Hair follicular keratinocyte (primary cell): ENCODE data around the gene NRN1. TPM values are rescaled to one million over a fixed set of nuclear protein-coding genes. Genes with fewer than 3 reads are reported as not detected.

Experiments used
- total RNA-seq: library from RNA; depleted of rRNA; stranded (reverse); fragments of >200 nt; gene quantifications from 2 replicates; pipeline ENCODE4 v1.2.3, GENCODE V29; 2015

The NRN1 gene
- 0.39 and 0.68 TPM in 2 replicates for total RNA-seq

GRCh38 chr6:6006428-6007365, at the start of gene NRN1:
NRN1 (minus strand) TSS chr6:6006925; CDS start chr6:6006749, 176 bp downstream.

